HEK293T (cell line): ENCODE measurements around the gene TSC2.
A peak's percentile ranks its signal among the peaks of the same experiment; 100 is the strongest.
"Not testable (repeated sequence)": the region's sequence is repeated elsewhere in the genome, so short reads cannot be mapped to it uniquely, and the experiment has no call there.

Experiments
- CTCF ChIA-PET: fragments of 350-600 bp; formaldehyde crosslinking; extraction: SDS; loops from one replicate; lab custom pipeline; 2021; ENCODE audit warnings: antibody characterized with exemption, inconsistent platforms; lab: Yijun Ruan, JAX
- POLR2A ChIA-PET: fragments of 350-600 bp; formaldehyde crosslinking; extraction: SDS; loops from one replicate; lab custom pipeline; 2020; ENCODE audit warnings: antibody characterized with exemption, inconsistent platforms; lab: Yijun Ruan, JAX
- DNase-seq: peaks from one replicate; pipeline ENCODE4 v3.0.0; 2012; ENCODE audit warnings: mixed read lengths; ENCODE audit errors: extremely low spot score
- ARNT ChIP-seq: fragments of 450-650 bp; IDR thresholded peaks from 2 replicates; pipeline ENCODE4 v1.6.1; 2017; ENCODE audit warnings: mild to moderate bottlenecking
- ELF4 ChIP-seq: fragments of 450-650 bp; IDR thresholded peaks from 2 replicates; pipeline ENCODE4 v1.6.1; 2017; ENCODE audit warnings: antibody characterized with exemption
- FOXM1 ChIP-seq: fragments of 450-650 bp; IDR thresholded peaks from 2 replicates; pipeline ENCODE4 v1.6.1; 2017; ENCODE audit warnings: mild to moderate bottlenecking, borderline replicate concordance
- L3MBTL2 ChIP-seq: fragments of 450-650 bp; conservative IDR thresholded peaks from 2 replicates; pipeline ENCODE4 v1.6.1; 2016; ENCODE audit warnings: mild to moderate bottlenecking
- LEF1 ChIP-seq: fragments of 450-650 bp; IDR thresholded peaks from 2 replicates; pipeline ENCODE4 v1.6.1; 2017; ENCODE audit warnings: mild to moderate bottlenecking, borderline replicate concordance
- NFRKB ChIP-seq: fragments of 450-650 bp; IDR thresholded peaks from 2 replicates; pipeline ENCODE4 v1.6.1; 2016; ENCODE audit warnings: mild to moderate bottlenecking, moderate library complexity
- SP1 ChIP-seq: fragments of 450-650 bp; IDR thresholded peaks from 2 replicates; pipeline ENCODE4 v1.6.1; 2017
- SUZ12 ChIP-seq: fragments of 450-650 bp; IDR thresholded peaks from 2 replicates; pipeline ENCODE4 v1.6.1; 2016; ENCODE audit warnings: mild to moderate bottlenecking
- TARDBP ChIP-seq: fragments of 450-650 bp; IDR thresholded peaks from 2 replicates; pipeline ENCODE4 v1.6.1; 2016
- ZNF384 ChIP-seq: fragments of 450-650 bp; IDR thresholded peaks from 2 replicates; pipeline ENCODE4 v1.6.1; 2016

TSC2 gene

GRCh38 chr16:2111412-2112335 is 63.9 kb downstream of the TSC2 start:
- DNase-seq, CTCF ChIA-PET, POLR2A ChIA-PET: not testable (repeated sequence)

- DNase-seq, POLR2A ChIA-PET, CTCF ChIA-PET: not testable (repeated sequence)
Measured at GRCh38 chr16:2112539-2113106, 64.8 kb downstream of the TSC2 start.

- DNase-seq, CTCF ChIA-PET, POLR2A ChIA-PET: not testable (repeated sequence)
Measured at GRCh38 chr16:2114225-2114624, 66.4 kb downstream of the TSC2 start.

- CTCF ChIA-PET, DNase-seq: not testable (repeated sequence)
- POLR2A ChIA-PET: interaction anchor here (1.0 kb wide), 1 partner anchor 40 kb away, joined by 3 read pairs; the partner anchor contains the start of gene TRAF7
Measured at GRCh38 chr16:2114885-2115590, 67.3 kb downstream of the TSC2 start.

DNA sequence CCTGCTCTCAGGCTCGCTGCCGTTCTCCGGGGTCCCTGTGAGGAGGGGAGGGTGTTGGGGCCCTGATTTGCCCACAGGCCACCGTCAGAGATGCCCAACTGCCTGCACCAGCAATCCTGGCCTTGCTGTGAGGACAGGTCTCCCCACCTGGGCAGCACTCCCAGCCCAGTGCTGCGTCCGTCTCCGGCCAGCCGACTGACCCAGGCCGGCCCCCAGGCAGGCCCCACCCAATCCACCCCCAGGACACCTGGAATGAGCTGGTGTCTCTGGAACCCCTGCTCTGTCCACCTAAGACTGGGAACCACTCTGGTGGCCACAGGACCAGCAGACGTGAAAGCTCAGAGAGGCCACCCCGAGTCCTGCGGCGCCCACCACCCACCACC is 67.8 kb downstream of the TSC2 start:
- no peak for DNase-seq
- ChIA-PET POLR2A (interaction anchor here (1.0 kb wide), 1 partner anchor 40 kb away, joined by 3 read pairs; the partner anchor contains the start of gene TRAF7), CTCF (no interaction called here)
- no peak for TF ChIP-seq FOXM1
- no peak for TF ChIP-seq ARNT
- no peak for TF ChIP-seq TARDBP
- TF ChIP-seq LEF1: no peak
- TF ChIP-seq SUZ12: no peak
- TF ChIP-seq L3MBTL2: no peak

- DNase-seq, POLR2A ChIA-PET, CTCF ChIA-PET: not testable (repeated sequence)
Measured at GRCh38 chr16:2116428-2116827, 68.6 kb downstream of the TSC2 start.

- POLR2A ChIA-PET, DNase-seq, CTCF ChIA-PET: not testable (repeated sequence)
Measured at GRCh38 chr16:2117341-2117740, 69.6 kb downstream of the TSC2 start.

DNA sequence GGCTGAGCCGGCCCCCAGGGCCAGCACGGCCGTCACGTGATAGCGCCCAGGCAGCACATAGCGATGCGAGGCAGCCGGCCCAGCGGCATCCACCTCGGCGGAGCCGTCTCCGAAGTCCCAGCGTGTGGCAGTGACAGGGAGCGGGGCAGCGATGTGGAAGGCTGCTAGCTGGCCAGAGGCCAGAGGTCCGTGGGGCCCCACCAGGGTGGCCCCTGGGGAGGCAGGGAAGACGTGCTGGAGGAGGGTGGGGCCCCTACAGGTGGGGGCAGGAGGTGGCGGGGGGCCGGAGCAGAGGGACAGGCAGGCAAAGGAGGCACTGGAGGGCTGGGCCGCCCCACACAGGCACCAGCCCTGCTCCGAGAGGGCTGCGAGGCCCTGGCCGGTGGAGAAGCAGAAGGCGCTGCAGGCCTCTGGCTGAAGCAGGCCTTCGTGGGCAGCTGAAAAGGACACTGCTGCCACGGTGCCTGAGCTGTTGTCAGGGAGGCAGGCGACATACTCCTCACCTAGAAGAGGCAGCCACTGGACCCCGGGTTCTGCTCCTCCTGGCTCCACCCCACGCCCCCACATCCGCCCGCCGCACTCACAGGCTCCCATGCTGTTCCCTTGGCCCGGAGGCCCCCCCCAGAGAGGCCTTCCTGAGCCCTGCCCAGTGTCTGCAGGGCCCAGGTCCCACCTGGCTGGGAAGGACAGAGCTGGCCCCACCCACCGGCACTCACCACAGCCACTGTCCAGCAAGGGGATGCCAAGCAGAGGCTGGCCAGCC is 70.4 kb downstream of the TSC2 start:
- POLR2A ChIA-PET, DNase-seq, CTCF ChIA-PET: not testable (repeated sequence)

- ChIA-PET POLR2A (interaction anchor here (0.7 to 1.0 kb wide), 4 partner anchors 14 to 157 kb away, joined by 3 read pairs; partner anchors contain the start of genes PKD1, RPS2 and TRAF7), CTCF (interaction anchor here (0.6 to 2.1 kb wide), 7 partner anchors 14 to 128 kb away, joined by 3 to 17 read pairs (median 7); partner anchors contain the start of gene PKD1)
- DNase-seq: peak; percentile 28
Measured at GRCh38 chr16:2121325-2121724, 73.5 kb downstream of the TSC2 start.

DNA sequence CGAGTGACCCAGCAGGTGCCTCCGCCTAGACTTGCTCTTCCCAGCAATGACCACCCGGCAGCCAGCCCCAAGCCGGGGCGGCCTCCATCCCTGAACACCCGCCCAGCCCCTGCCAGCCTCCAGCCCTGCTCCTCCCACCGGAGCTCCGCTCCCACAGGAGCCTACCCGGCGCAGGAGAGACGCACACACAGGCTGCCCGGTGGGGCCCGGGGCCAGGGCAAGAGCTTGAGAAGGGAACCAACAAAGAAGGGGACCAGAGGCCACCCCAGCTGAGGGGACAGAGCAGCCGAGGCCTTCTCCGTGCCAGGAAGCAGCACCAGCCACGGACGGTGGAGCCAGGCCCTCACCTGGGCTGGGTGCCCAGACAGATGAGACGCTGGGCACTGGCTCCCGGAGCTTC is 74.1 kb downstream of the TSC2 start:
- no peak for DNase-seq
- ChIA-PET CTCF (interaction anchor here (0.8 to 2.1 kb wide), 6 partner anchors 14 to 105 kb away, joined by 3 to 17 read pairs (median 8); partner anchors contain the start of gene PKD1), POLR2A (interaction anchor here (0.7 to 1.0 kb wide), 4 partner anchors 14 to 157 kb away, joined by 3 read pairs; partner anchors contain the start of genes PKD1, RPS2 and TRAF7)
- TF ChIP-seq SUZ12 (no peak), NFRKB (no peak), SP1 (no peak), ELF4 (no peak), ZNF384 (no peak)
